ENCODE data around the gene PPP1R18.

The PPP1R18 gene

DNA sequence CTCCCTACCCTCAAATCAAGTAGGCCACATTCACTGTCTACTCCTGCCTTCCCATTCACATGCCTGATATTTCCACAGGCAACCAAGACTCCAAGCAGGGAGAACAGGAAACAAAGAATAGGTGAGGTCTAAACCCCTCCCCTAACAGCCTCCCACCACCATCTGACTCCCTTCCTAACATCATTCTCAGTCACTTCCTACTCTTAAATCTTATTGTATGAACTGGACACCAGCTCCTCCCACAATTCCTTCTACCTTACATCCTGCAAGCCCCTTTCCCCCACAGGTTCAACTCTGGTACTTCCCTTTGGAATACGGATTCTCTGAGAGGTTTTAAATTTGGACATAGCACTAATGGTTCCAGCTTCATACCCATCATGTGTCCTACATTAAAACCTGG is 40.5 kb downstream of the PPP1R18 start:
- no peak for DNase-seq (ENCODE audit: low spot score)
- TF ChIP-seq, protein P1, sequence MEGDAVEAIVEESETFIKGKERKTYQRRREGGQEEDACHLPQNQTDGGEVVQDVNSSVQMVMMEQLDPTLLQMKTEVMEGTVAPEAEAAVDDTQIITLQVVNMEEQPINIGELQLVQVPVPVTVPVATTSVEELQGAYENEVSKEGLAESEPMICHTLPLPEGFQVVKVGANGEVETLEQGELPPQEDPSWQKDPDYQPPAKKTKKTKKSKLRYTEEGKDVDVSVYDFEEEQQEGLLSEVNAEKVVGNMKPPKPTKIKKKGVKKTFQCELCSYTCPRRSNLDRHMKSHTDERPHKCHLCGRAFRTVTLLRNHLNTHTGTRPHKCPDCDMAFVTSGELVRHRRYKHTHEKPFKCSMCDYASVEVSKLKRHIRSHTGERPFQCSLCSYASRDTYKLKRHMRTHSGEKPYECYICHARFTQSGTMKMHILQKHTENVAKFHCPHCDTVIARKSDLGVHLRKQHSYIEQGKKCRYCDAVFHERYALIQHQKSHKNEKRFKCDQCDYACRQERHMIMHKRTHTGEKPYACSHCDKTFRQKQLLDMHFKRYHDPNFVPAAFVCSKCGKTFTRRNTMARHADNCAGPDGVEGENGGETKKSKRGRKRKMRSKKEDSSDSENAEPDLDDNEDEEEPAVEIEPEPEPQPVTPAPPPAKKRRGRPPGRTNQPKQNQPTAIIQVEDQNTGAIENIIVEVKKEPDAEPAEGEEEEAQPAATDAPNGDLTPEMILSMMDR (IDR thresholded peaks at IDR 0.05; ENCODE audit: extremely low read depth, insufficient read depth, missing control alignments), result no peak
- in situ Hi-C loops (cut with MboI; ENCODE audit: low pct_unique_long_range_greater_than_20kb, low sequenced_read_pairs, unreplicated experiment), result no loop called here

DNA sequence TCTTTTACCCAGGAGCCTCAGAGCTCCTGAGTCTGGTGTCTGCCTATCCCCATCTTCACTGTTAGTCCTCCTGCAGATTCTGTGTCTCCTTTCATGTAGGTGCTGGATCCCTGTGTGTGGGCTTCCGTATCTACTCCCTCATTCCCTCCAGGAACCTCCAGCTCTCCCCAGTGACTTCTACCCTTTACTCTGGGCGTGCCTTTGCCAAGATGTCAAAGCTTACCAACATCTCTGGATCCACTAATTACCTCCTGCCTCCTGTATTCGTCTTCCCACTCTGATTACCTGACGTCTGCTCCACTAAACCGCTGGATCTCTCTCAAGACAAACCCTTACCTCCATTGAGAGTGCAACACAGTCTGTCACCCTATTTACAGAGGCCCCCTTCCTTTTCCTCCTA is 41.7 kb downstream of the PPP1R18 start:
- DNase-seq (ENCODE audit: low spot score), result no peak
- TF ChIP-seq, protein P1 (IDR thresholded peaks at IDR 0.05; ENCODE audit: extremely low read depth, insufficient read depth, missing control alignments), result no peak
- in situ Hi-C loops (cut with MboI; ENCODE audit: low pct_unique_long_range_greater_than_20kb, low sequenced_read_pairs, unreplicated experiment), result no loop called here

DNA sequence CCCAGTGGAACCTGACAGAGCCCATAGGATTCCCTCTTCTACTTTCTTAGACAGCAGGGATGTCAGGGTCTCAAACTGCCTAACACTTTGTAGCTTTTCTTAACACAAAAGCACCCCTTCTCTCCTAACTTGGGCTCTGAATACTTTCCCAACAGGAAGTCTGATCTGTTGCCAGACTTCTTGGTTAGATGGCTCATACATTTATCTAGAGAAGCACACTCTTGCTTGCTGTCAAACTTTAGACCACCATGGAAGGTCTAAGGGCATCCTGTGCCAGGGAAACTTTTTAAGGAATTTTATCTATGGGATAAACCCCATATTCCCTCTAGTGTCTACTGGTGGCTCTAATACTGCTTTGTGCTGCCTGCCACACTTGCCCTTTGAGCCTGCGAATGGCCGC is 42.8 kb downstream of the PPP1R18 start:
- no peak for DNase-seq (ENCODE audit: low spot score)
- in situ Hi-C loops (cut with MboI; ENCODE audit: low pct_unique_long_range_greater_than_20kb, low sequenced_read_pairs, unreplicated experiment), result no loop called here
- TF ChIP-seq, protein P1 (IDR thresholded peaks at IDR 0.05; ENCODE audit: extremely low read depth, insufficient read depth, missing control alignments), result no peak

DNA sequence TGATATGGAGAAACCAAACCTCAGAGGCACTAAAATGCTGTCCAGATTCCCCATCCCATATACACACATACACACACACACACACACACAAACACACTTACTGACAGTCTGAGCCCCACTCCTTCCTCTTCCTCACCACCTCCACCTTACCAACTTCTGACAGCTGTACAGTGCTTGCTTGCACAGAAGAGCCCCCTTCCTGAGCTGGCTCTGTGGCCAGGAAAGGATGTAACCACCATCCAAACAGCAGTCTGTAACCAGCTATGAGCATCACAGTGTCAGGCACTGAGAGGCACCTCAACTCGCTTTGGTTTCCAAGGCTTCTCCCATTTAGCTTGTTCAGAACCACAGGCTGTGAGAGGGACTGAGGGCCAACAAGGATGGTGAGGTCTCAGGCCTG is 45.4 kb downstream of the PPP1R18 start:
- DNase-seq (ENCODE audit: low spot score), result no peak
- TF ChIP-seq, protein P1 (IDR thresholded peaks at IDR 0.05; ENCODE audit: extremely low read depth, insufficient read depth, missing control alignments), result no peak
- in situ Hi-C loops (cut with MboI; ENCODE audit: low pct_unique_long_range_greater_than_20kb, low sequenced_read_pairs, unreplicated experiment), result no loop called here

DNA sequence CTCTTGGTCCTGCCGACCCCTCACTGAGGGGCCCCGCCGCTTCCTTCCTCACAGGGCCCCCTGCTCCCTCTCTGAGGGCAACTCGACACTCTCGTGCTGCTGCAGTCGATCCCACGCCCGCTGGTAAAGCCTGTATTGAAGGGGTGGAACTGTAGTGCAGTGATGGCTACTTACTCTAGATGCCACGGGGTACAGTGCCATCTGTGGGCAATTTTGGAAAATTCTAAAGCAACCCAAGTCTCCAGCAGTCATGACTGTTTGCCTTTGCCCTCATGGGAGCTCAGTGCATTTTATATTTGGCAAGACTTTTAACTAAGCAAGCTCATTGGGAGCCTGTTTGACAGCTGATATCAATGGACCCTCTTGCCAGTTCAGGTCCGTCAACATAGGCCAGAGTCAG is 46.0 kb downstream of the PPP1R18 start:
- in situ Hi-C loops (cut with MboI; ENCODE audit: low pct_unique_long_range_greater_than_20kb, low sequenced_read_pairs, unreplicated experiment), result no loop called here
- TF ChIP-seq, protein P1 (IDR thresholded peaks at IDR 0.05; ENCODE audit: extremely low read depth, insufficient read depth, missing control alignments), result no peak
- no peak for DNase-seq (ENCODE audit: low spot score)

DNA sequence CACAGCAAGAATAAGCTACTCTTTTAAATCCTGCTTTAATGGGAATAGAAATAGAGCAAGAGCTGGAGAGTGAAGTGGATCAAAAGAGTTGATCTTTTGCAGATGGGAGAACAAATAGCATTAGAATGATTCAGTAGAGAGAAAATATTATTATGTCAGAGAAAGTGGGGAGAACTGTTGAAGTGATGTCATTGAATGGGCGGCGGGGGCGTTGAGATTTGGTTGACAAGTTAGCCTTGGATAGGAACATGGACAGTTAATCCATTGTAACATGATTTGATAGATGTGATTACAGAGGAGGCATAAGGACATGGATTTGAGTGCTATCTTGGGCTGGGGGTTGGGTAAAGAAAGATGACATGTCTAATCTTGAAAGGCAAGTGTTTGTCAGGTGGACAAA is 50.6 kb downstream of the PPP1R18 start:
- no peak for DNase-seq (ENCODE audit: low spot score)
- in situ Hi-C loops (cut with MboI; ENCODE audit: low pct_unique_long_range_greater_than_20kb, low sequenced_read_pairs, unreplicated experiment), result no loop called here
- TF ChIP-seq, protein P1 (IDR thresholded peaks at IDR 0.05; ENCODE audit: extremely low read depth, insufficient read depth, missing control alignments), result no peak
